ENCODE data around the gene BFSP2. TPM values are rescaled to one million over a fixed set of nuclear protein-coding genes. Genes with fewer than 3 reads are reported as not detected.
"Not testable (repeated sequence)": the region's sequence is repeated elsewhere in the genome, so short reads cannot be mapped to it uniquely, and the experiment has no call there.

BFSP2 gene
- total and polyA plus RNA-seq, 2 of the 4 experiments (the other 2 are of a cell fraction) = not detected

DNA sequence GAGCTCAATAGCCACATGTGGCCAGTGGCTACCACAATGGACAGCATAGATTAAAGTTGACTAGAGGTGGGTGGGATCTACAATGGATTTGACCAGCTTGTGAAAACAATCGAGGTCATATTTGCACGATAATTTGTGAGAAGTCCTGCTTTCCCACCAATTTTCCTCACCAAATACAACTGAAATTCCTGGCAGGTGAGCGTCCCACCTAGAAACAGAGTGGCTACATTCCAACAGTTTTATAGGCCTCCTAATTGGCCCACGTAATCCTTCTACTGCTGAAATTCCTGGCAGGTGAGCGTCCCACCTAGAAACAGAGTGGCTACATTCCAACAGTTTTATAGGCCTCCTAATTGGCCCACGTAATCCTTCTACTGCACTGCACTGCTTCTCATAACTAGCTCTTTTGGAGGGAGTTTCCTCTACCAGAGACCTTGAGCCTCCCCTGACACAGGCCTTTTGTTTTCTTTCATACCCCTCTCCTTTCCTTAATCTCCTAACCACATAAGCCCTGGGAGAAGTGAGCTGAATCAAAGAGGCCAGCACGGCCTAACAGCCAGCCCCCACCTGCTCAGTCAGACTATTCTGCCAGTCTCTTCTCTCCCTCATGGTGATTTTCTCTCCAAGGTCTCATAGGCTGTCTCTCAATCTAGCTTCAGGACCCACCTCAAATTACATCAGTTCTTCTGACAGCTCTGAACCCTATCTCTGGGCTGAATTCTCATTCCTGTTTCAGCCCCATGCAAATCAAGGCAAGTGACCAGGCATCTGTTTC, 80.2 kb downstream of the BFSP2 start:
- Histone ChIP-seq H3K27me3 (ENCODE audit: control insufficient read depth, insufficient read depth, low read length) (no peaks in the 10 kb centered on the region), H3K4ac (ENCODE audit: low read depth, low read length) (no peak overlapping the region), H4K5ac (ENCODE audit: low read depth, low read length) (no peak overlapping the region), H3K4me3 (ENCODE audit: insufficient read depth, low read depth, low read length) (no peak overlapping the region), H4K8ac (ENCODE audit: low read depth in 2 of 2, low read length in 2 of 2) (no peak overlapping the region), H4K20me1 (ENCODE audit: insufficient read depth, low read length) (no peaks in the 10 kb centered on the region), H3K18ac (ENCODE audit: low read depth, low read length) (no peak overlapping the region), H2AFZ (replicated peaks; ENCODE audit: low read length, poor library complexity) (no peak overlapping the region), H3K27ac (ENCODE audit: insufficient read depth, low read length) (no peak overlapping the region), H3K4me1 (ENCODE audit: control insufficient read depth, insufficient read depth, low read length) (peaks cover 2% of the 10 kb centered on the region; the same call in 1 of the 2 replicates), H4K91ac (ENCODE audit: insufficient read depth, low read depth, low read length) (no peak overlapping the region), H3K9ac (ENCODE audit: low read depth, low read length) (no peak overlapping the region), H2BK120ac (ENCODE audit: low read depth, low read length) (no peak overlapping the region), H3K23ac (ENCODE audit: low read depth, low read length) (no peak overlapping the region), H2BK5ac (ENCODE audit: low read depth, low read length, poor library complexity, severe bottlenecking) (no peak overlapping the region), H3K4me2 (ENCODE audit: low read depth, low read length) (no peak overlapping the region), H3K79me1 (ENCODE audit: low read depth in 1 of 2, low read length in 2 of 2) (no peaks in the 10 kb centered on the region), H3K56ac (ENCODE audit: extremely low read depth, insufficient read depth, low read length) (no peak overlapping the region), H2AK5ac (ENCODE audit: low read depth, low read length) (no peak overlapping the region), H2BK15ac (ENCODE audit: low read depth, low read length) (no peak overlapping the region), H3K9me1 (ENCODE audit: insufficient read depth, low read length) (peaks cover 2% of the 10 kb centered on the region), H2AK9ac (replicated peaks; ENCODE audit: low read depth, low read length, poor library complexity) (no peak overlapping the region), H3K36me3 (ENCODE audit: control insufficient read depth, insufficient read depth, low read length) (no peaks in the 10 kb centered on the region), H2BK20ac (ENCODE audit: low read depth, low read length) (no peak overlapping the region), H3K9me3 (ENCODE audit: control insufficient read depth, insufficient read depth, low read length) (no peaks in the 10 kb centered on the region), H3K14ac (replicated peaks; ENCODE audit: low read depth, low read length) (no peak overlapping the region)
- 93% methylated on average over 3 of the region's 7 CpGs; no CpG with 5 or more reads in 1 of the 2 experiments for WGBS, 2 experiments (ENCODE audit: extremely low coverage in 2 of 2, insufficient read length in 1 of 2)
- dilution Hi-C loops (cut with HindIII; ENCODE audit: low sequenced_read_pairs, unreplicated experiment) (no loop called here), intact Hi-C loops (cut with micrococcal nuclease) (no loop called here), in situ Hi-C loops (cut with MboI; ENCODE audit: low sequenced_read_pairs) (no loop called here)
- ChIA-PET POLR2A (ENCODE audit: unreplicated experiment) (no interaction called here), CTCF (interaction anchor here (1.0 kb wide), 1 partner anchor 8 kb away, joined by 4 read pairs; no protein-coding TSS in a partner anchor)
- BruUV-seq (replicated peaks) = no TSS peak
- DNase-seq = no peak
- TF ChIP-seq POLR2A (IDR thresholded peaks at IDR 0.05; ENCODE audit: low read depth, low read length) = no peak
- TF ChIP-seq ELK1 (IDR thresholded peaks at IDR 0.05; ENCODE audit: borderline replicate concordance, low read depth, low read length) = no peak
- no peak for TF ChIP-seq MAFK (IDR thresholded peaks at IDR 0.05; ENCODE audit: low read depth, low read length)
- TF ChIP-seq RFX5 (IDR thresholded peaks at IDR 0.05; ENCODE audit: low read depth, low read length) = no peak
- ATAC-seq (ENCODE audit: low read depth) = no peak

GRCh38 chr3:133482474-133482873, 82.6 kb downstream of the BFSP2 start:
- H3K9me3 ChIP-seq (ENCODE audit: control insufficient read depth, insufficient read depth, low read length); intact Hi-C loops (cut with micrococcal nuclease); H3K14ac ChIP-seq (replicated peaks; ENCODE audit: low read depth, low read length); BruUV-seq (replicated peaks); H4K8ac ChIP-seq (ENCODE audit: low read depth in 2 of 2, low read length in 2 of 2); dilution Hi-C loops (cut with HindIII; ENCODE audit: low sequenced_read_pairs, unreplicated experiment); H3K4ac ChIP-seq (ENCODE audit: low read depth, low read length); H2BK15ac ChIP-seq (ENCODE audit: low read depth, low read length); ATAC-seq (ENCODE audit: low read depth); H2AK9ac ChIP-seq (replicated peaks; ENCODE audit: low read depth, low read length, poor library complexity); H4K91ac ChIP-seq (ENCODE audit: insufficient read depth, low read depth, low read length); H3K23ac ChIP-seq (ENCODE audit: low read depth, low read length); H3K4me1 ChIP-seq (ENCODE audit: control insufficient read depth, insufficient read depth, low read length); H3K79me1 ChIP-seq (ENCODE audit: low read depth in 1 of 2, low read length in 2 of 2); H3K4me2 ChIP-seq (ENCODE audit: low read depth, low read length); H3K27me3 ChIP-seq (ENCODE audit: control insufficient read depth, insufficient read depth, low read length); DNase-seq; POLR2A ChIA-PET (ENCODE audit: unreplicated experiment); H3K9me1 ChIP-seq (ENCODE audit: insufficient read depth, low read length); H2BK120ac ChIP-seq (ENCODE audit: low read depth, low read length); H2BK20ac ChIP-seq (ENCODE audit: low read depth, low read length); H3K27ac ChIP-seq (ENCODE audit: insufficient read depth, low read length); H3K36me3 ChIP-seq (ENCODE audit: control insufficient read depth, insufficient read depth, low read length); H3K9ac ChIP-seq (ENCODE audit: low read depth, low read length); CTCF ChIA-PET; H3K56ac ChIP-seq (ENCODE audit: extremely low read depth, insufficient read depth, low read length); H4K20me1 ChIP-seq (ENCODE audit: insufficient read depth, low read length); H2BK5ac ChIP-seq (ENCODE audit: low read depth, low read length, poor library complexity, severe bottlenecking); in situ Hi-C loops (cut with MboI; ENCODE audit: low sequenced_read_pairs); H3K4me3 ChIP-seq (ENCODE audit: insufficient read depth, low read depth, low read length); H3K18ac ChIP-seq (ENCODE audit: low read depth, low read length); H2AK5ac ChIP-seq (ENCODE audit: low read depth, low read length); H4K5ac ChIP-seq (ENCODE audit: low read depth, low read length); H2AFZ ChIP-seq (replicated peaks; ENCODE audit: low read length, poor library complexity): not testable (repeated sequence)
- no CpG with 5 or more reads among the region's 5 CpGs for WGBS, 2 experiments (ENCODE audit: extremely low coverage in 2 of 2, insufficient read length in 1 of 2)
